ENCODE measurements around the gene CMTR2.

The CMTR2 gene

GRCh38 chr16:71264299-71264698 lies 24.9 kb downstream of the CMTR2 start:
- no peak for DNase-seq

GRCh38 chr16:71263582-71263981 lies 25.6 kb downstream of the CMTR2 start:
- no peak for DNase-seq

- no peak for DNase-seq
Observed at GRCh38 chr16:71262391-71262790, 26.8 kb downstream of the CMTR2 start.

GRCh38 chr16:71260995-71261394 lies 28.2 kb downstream of the CMTR2 start:
- no peak for DNase-seq

GRCh38 chr16:71259086-71259485 lies 30.1 kb downstream of the CMTR2 start:
- DNase-seq, result no peak

- DNase-seq, result no peak
Observed at GRCh38 chr16:71258372-71258771, 30.8 kb downstream of the CMTR2 start.

- no peak for DNase-seq
Observed at GRCh38 chr16:71257768-71258167, 31.4 kb downstream of the CMTR2 start.

- no peak for DNase-seq
Observed at GRCh38 chr16:71255721-71256120, 33.5 kb downstream of the CMTR2 start.

- no peak for DNase-seq
Observed at GRCh38 chr16:71254832-71255525, 34.2 kb downstream of the CMTR2 start.

- no peak for DNase-seq
Observed at GRCh38 chr16:71250461-71251235, 38.6 kb downstream of the CMTR2 start.

- DNase-seq, result no peak
Observed at GRCh38 chr16:71249399-71249798, 39.8 kb downstream of the CMTR2 start.

GRCh38 chr16:71247478-71247877 lies 41.7 kb downstream of the CMTR2 start:
- no peak for DNase-seq

- no peak for DNase-seq
Observed at GRCh38 chr16:71246309-71246708, 42.9 kb downstream of the CMTR2 start.

- DNase-seq, result no peak
Observed at GRCh38 chr16:71244521-71244920, 44.7 kb downstream of the CMTR2 start.

- no peak for DNase-seq
Observed at GRCh38 chr16:71242601-71243000, 46.6 kb downstream of the CMTR2 start.

- no peak for DNase-seq
Observed at GRCh38 chr16:71242036-71242435, 47.2 kb downstream of the CMTR2 start.
